Mesodermal cell (in vitro differentiated cells): ENCODE data around the gene NOX1.
"Not testable (repeated sequence)": the region's sequence is repeated elsewhere in the genome, so short reads cannot be mapped to it uniquely, and the experiment has no call there.

ENCODE experiments used
- H3K27ac ChIP-seq: 2 replicates; pipeline ENCODE4 v1.7.0; 2013; ENCODE audit warnings: mild to moderate bottlenecking, low read depth, low read length, moderate library complexity; ENCODE audit not compliant: severe bottlenecking
- H3K36me3 ChIP-seq: 2 replicates; pipeline ENCODE4 v1.7.1; 2013; ENCODE audit warnings: mild to moderate bottlenecking, low read length, moderate library complexity; ENCODE audit not compliant: control insufficient read depth, insufficient read depth
- H3K4me1 ChIP-seq: one replicate; pipeline ENCODE4 v1.7.1; 2013; ENCODE audit warnings: mild to moderate bottlenecking, low read length; ENCODE audit not compliant: insufficient read depth, control insufficient read depth, poor library complexity, severe bottlenecking
- H3K4me3 ChIP-seq: 2 replicates; pipeline ENCODE4 v1.7.0; 2013; ENCODE audit warnings: low read length, control low read depth, mild to moderate bottlenecking; ENCODE audit not compliant: insufficient read depth, poor library complexity, severe bottlenecking; ENCODE audit errors: extremely low read depth
- H3K9me3 ChIP-seq: 2 replicates; pipeline ENCODE4 v1.7.1; 2013; ENCODE audit warnings: mild to moderate bottlenecking, low read length, moderate library complexity; ENCODE audit not compliant: control insufficient read depth
- WGBS, 2 experiments: methylation state at CpG; one replicate each; pipeline ENCODE4 v1.1.5; 2013; ENCODE audit warnings: missing lambda C conversion rate in 2 of 2; ENCODE audit not compliant: insufficient coverage in 2 of 2; 5-methylcytosine and 5-hydroxymethylcytosine counted together

Gene NOX1

GRCh38 chrX:100819837-100820666 lies 54.1 kb downstream of the NOX1 start, which contains the start of gene CSTF2:
TSS of gene CSTF2 (plus strand) at chrX:100820391. CDS start at chrX:100820417, 26 bp downstream.
- Histone ChIP-seq H3K4me1 (no peaks in the 10 kb centered on the region), H3K4me3 (peak within 1 kb of the TSS; percentile 54), H3K27ac (peak within 1 kb of the TSS; percentile 64), H3K36me3 (peaks cover 23% of the 10 kb centered on the region), H3K9me3 (no peaks in the 10 kb centered on the region)
- WGBS, 2 experiments: 1 to 6% methylated on average over 15 to 17 of the region's 49 CpGs

DNA sequence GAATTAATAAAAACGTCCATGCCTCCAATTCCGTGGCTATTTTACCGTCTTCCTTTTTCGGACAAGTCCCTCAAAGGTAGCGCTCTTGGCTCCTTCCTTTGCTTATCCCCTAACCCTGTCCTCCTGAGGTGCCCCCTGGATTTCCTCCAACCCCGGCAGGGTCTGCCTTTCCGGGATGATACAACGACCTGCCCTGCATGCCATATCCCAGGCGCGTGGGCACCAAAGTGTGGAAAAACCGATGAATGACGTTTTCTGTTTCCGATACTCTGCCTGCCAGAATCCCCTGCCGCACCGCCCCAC lies 54.7 kb downstream of the NOX1 start:
- Histone ChIP-seq H3K36me3 (peaks cover 23% of the 10 kb centered on the region), H3K9me3 (no peaks in the 10 kb centered on the region), H3K4me1 (no peaks in the 10 kb centered on the region), H3K4me3 (peak overlapping the region; percentile 54), H3K27ac (no peak overlapping the region)
- 43 to 63% methylated on average over 9 to 10 of the region's 15 CpGs for WGBS, 2 experiments

DNA sequence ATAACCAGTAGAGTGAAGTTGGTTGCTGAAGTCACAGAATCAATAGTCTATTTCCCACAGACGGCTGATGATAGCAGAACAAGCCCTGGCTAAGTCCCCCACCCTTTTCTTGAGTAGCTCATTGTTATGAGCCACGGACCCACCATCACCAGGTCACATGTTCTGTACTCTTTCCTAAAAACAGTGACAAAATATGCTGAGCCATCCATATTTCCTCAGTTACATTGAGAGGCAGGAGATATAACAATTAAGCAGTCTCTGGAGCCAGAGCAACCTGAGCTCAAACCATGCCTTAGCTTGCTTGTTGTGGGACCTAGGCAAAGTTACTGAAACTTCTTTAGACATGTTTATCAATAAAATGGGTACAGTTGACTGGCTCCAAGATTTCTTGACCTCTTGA lies 56.8 kb downstream of the NOX1 start:
- no peak overlapping the region for H3K4me3 ChIP-seq

GRCh38 chrX:100812216-100813158 lies 61.7 kb downstream of the NOX1 start:
- Histone ChIP-seq H3K4me3 (no peak overlapping the region), H3K36me3 (no peaks in the 10 kb centered on the region), H3K4me1 (no peaks in the 10 kb centered on the region), H3K9me3 (no peaks in the 10 kb centered on the region), H3K27ac (no peak overlapping the region)
- 14 to 28% methylated on average over 2 to 5 of the region's 12 CpGs for WGBS, 2 experiments

More for the DNA sequence above, 56.8 kb downstream of the NOX1 start:
- Histone ChIP-seq H3K4me1 (no peaks in the 10 kb centered on the region), H3K9me3 (no peaks in the 10 kb centered on the region), H3K36me3 (peaks cover 2% of the 10 kb centered on the region), H3K27ac (no peak overlapping the region)
- WGBS, 2 experiments: no CpG with 5 or more reads among the region's 2 CpGs

- H3K9me3 ChIP-seq, H3K36me3 ChIP-seq: not testable (repeated sequence)
- 86% methylated on average over 1 of the region's 7 CpGs; no CpG with 5 or more reads in 1 of the 2 experiments for WGBS, 2 experiments
Observed at GRCh38 chrX:100808265-100808664, 65.9 kb downstream of the NOX1 start.

GRCh38 chrX:100804780-100805179 lies 69.4 kb downstream of the NOX1 start:
- no peaks in the 10 kb centered on the region for H3K4me1 ChIP-seq
- no peak overlapping the region for H3K4me3 ChIP-seq
- WGBS, 2 experiments: 80% methylated on average over 1 of the region's 1 CpG; no CpG with 5 or more reads in 1 of the 2 experiments
- no peak overlapping the region for H3K27ac ChIP-seq
- H3K9me3 ChIP-seq: no peaks in the 10 kb centered on the region
- no peaks in the 10 kb centered on the region for H3K36me3 ChIP-seq

More at GRCh38 chrX:100808265-100808664, 65.9 kb downstream of the NOX1 start:
- H3K4me1 ChIP-seq, H3K4me3 ChIP-seq, H3K27ac ChIP-seq: not testable (repeated sequence)

GRCh38 chrX:100802843-100803242 lies 71.3 kb downstream of the NOX1 start:
- Histone ChIP-seq H3K4me1 (no peaks in the 10 kb centered on the region), H3K36me3 (no peaks in the 10 kb centered on the region), H3K4me3 (no peak overlapping the region), H3K9me3 (no peaks in the 10 kb centered on the region), H3K27ac (no peak overlapping the region)
- WGBS, 2 experiments: no CpG with 5 or more reads among the region's 3 CpGs

GRCh38 chrX:100798484-100799214 lies 75.5 kb downstream of the NOX1 start:
- H3K27ac ChIP-seq: no peak overlapping the region
- H3K9me3 ChIP-seq: no peaks in the 10 kb centered on the region
- no peaks in the 10 kb centered on the region for H3K4me1 ChIP-seq
- no CpG with 5 or more reads among the region's 4 CpGs for WGBS, 2 experiments
- H3K36me3 ChIP-seq: no peaks in the 10 kb centered on the region
- H3K4me3 ChIP-seq: no peak overlapping the region

DNA sequence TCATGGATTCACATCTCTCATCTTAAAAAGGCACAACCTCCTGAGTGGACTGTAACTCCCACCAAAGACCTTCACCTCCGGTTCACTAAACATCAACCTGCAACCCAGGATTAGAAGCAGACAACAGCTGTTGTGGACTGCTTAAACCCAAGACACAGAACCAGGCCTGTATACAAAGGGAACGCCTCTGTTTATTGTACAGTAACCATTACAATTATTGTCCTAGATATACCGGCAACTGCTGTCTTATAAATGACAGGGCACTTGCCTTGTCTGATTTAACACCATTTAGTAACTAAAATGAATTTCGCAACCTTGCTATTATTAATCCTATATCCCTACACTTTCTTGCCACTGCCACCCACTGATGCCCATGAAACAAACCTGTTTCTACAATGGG lies 76.8 kb downstream of the NOX1 start:
- no peak overlapping the region for H3K4me3 ChIP-seq
- no peak overlapping the region for H3K27ac ChIP-seq
- no peaks in the 10 kb centered on the region for H3K36me3 ChIP-seq
- H3K9me3 ChIP-seq: no peaks in the 10 kb centered on the region
- no CpG with 5 or more reads among the region's 4 CpGs for WGBS, 2 experiments
- no peaks in the 10 kb centered on the region for H3K4me1 ChIP-seq

GRCh38 chrX:100796371-100796770 lies 77.8 kb downstream of the NOX1 start:
- not testable (repeated sequence) for H3K9me3 ChIP-seq, H3K27ac ChIP-seq, H3K4me1 ChIP-seq, H3K36me3 ChIP-seq, H3K4me3 ChIP-seq
- WGBS, 2 experiments: no CpG with 5 or more reads among the region's 7 CpGs
